DMS79 (cell line): ENCODE data around the gene CAMKK1.

Source experiments
- DNase-seq: peaks from one replicate; lab custom pipeline; 2025; lab: John Stamatoyannopoulos, UW

Gene CAMKK1

GRCh38 chr17:3918372-3919122 lies 25.7 kb upstream of the CAMKK1 start:
- no peak for DNase-seq

- peak; percentile 52 for DNase-seq
These were observed 24.6 kb upstream of the CAMKK1 start for GRCh38 chr17:3917391-3917931.

DNA sequence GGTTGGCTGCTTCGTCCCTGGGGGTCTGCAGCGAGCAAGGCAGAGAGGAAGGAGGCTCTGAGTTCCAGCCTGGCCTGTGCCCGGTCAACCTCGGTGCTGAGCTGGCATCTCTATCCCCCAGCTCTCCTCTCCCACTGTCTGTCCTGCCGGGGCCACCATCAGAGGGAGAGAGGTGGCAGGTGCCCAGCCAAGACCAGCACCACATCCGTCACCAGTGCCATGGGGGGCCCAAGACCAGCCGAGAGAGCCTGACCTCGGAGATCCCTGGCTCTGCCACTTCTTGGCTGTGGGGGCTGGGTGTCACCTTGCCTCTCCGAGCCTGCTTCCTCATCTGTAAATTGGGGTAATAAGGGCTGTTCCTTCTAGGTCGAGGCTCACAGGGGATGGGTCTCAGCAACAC lies 24.0 kb upstream of the CAMKK1 start:
- no peak for DNase-seq

- no peak for DNase-seq
These were observed 23.3 kb upstream of the CAMKK1 start, which contains the start of gene P2RX1 for GRCh38 chr17:3915995-3916696. Gene P2RX1, minus strand, starts transcription at chr17:3916465. Its CDS starts 240 bp downstream, at chr17:3916225.

- no peak for DNase-seq
These were observed 22.7 kb upstream of the CAMKK1 start for GRCh38 chr17:3915581-3915994.

GRCh38 chr17:3914312-3914670 lies 21.4 kb upstream of the CAMKK1 start:
- DNase-seq = no peak

- no peak for DNase-seq
These were observed 20.9 kb upstream of the CAMKK1 start for GRCh38 chr17:3913531-3914311.

DNA sequence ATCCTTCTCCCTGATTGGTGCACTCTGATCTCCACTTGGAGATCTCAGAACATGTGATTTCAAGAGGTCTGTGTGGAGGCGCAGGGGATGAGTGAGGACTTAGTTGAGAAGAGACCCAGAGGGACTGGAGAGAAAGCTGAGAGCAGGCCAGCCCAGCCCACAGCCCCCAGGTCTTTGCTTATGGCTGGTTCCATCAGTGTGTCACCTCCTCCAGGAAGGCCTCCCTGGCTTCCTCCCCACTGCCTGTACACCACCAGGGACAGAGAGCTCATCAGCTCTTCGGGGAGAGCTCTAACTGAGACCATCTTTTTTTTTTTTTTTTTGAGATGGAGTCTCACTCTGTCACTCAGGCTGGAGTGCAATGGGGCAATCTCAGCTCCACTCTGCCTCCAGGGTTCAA lies 20.0 kb upstream of the CAMKK1 start:
- DNase-seq = no peak

DNA sequence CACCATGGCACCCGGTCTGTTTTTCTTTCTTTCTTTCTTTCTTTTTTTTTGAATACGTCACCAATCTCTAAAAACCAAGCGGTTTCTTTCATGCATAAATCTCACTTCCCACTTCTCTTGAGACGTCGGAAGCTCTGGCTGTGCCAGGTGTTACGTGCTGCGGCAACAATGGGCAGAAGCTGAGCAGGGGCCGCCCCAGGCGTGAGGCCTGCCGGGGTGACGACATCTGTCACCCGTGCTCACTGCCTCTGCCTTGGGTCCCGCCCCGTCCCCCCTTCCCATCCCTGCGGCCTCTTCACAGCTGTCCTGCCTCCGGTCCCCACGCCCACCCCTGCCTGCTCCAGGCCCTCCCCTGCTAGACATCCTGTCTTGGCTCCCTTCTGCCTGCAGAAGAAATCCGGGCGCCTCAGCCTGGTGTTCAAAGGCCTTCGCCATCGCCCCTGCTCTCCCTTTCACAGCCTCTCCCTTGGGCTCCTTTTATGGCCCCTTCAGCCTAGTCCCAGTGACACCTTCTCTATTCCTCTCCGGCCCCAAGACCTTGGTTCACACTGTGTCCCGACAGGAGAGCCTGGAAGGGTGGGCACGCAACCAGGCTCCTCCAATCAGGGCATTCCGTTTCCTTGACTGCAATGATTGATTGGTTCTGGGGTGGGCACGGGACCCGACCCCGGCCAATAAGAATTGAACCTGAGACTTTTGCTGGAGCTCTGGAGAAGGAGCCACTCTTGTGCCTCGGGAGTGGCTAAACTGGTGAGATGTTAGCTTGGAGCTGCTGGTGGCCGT lies 18.6 kb upstream of the CAMKK1 start:
- DNase-seq = no peak

- no peak for DNase-seq
These were observed 17.8 kb upstream of the CAMKK1 start for GRCh38 chr17:3910420-3911270.

DNA sequence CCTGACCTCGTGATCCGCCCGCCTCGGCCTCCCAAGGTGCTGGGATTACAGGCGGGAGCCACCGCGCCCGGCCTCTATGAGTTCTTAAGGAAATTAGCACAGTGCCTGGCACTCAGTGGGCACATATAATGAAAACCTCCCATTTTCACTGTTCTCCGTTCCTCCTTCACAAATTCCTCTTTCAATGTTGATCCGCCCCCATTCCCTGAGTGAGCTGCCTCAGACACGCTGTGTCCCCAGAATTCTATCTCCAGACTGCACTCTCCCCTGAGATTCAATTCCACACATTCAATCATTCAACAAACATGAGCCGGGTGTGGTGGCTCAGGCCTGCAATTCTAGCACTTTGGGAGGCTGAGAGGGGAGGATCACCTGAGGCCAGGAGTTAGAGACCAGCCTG lies 16.4 kb upstream of the CAMKK1 start:
- DNase-seq = no peak

DNA sequence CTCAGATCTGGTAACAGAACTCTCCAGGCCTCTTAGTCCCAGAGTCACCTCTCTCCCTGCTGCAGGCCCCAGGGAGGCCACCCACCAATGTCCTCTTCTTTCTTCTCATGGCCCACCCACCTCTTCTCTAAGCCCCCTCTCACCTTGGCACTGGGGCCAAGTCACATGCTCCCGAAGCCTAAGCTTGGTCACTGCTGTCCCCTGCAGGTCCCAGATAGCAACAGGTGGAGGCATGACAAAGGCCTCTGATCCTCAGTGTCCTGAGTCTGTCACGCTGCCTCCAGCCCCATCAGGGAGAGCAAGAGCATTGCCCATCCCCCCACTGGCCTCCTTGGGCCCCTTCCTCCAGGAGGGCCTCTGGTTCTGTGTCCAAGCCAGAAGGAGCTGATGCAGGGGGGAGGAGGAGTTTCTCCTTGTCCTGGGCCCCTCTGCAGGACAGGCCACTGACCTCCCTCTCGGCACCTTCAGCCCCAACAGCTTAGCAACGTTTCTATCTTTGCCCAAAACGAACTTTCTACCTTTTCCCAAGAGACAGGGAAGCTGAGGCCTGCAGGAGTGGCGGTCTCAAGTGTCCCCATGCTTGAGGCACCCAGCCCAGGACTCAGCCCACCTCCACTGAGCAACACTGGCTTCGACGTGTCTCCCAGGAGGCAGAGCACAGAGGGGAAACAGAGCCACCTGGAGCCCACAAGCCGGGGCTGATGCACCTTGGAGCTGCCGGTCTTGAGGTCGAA lies 14.8 kb upstream of the CAMKK1 start:
- no peak for DNase-seq

- DNase-seq = no peak
These were observed 14.0 kb upstream of the CAMKK1 start for GRCh38 chr17:3906881-3907280.

DNA sequence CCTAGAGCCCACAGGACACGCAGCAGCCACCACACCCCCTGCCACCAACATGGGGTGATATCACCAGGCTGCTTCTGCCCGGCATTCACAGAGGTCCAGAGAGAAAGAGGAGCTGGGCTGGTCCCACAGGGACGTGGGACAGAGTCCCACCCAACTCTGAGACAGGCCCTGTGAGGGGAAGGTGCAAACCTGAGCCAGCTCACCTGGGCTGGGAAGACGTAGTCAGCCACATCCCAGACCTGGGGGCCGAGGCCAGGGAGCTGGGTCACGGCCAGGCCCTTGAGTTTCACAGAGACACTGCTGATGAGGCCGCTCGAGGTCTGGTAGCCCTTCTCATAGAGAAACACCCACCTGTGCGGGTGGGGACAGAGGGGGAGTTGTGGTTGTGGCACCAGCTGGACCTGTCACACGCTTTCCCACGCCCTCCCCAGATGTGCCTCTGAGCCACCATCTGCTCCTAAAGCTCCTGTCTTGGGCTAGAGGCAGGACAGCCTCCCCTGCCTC lies 12.2 kb upstream of the CAMKK1 start:
- no peak for DNase-seq

- no peak for DNase-seq
These were observed 11.6 kb upstream of the CAMKK1 start for GRCh38 chr17:3904501-3904900.

DNA sequence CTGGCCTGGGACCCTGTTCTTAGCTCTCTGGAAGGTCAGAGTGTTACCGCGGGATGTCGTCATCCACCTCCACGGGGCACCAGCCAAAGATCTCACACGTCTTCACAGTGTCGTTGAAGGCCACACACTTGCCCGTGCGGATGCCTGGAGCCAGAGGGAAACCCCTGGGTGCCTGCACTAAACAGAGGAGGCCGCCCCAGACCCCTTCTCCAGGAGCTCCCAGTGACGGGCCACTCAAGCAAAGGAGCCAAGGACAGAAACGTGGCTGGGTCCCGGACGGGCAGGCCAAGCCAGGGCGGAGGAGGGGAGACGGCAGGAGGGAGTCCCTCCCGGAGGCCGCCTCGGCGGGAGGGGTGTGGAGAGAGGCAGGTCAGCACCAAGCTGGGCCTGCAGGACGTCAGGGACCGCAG lies 11.0 kb upstream of the CAMKK1 start:
- no peak for DNase-seq

GRCh38 chr17:3903051-3903825 lies 10.4 kb upstream of the CAMKK1 start:
- DNase-seq = no peak

DNA sequence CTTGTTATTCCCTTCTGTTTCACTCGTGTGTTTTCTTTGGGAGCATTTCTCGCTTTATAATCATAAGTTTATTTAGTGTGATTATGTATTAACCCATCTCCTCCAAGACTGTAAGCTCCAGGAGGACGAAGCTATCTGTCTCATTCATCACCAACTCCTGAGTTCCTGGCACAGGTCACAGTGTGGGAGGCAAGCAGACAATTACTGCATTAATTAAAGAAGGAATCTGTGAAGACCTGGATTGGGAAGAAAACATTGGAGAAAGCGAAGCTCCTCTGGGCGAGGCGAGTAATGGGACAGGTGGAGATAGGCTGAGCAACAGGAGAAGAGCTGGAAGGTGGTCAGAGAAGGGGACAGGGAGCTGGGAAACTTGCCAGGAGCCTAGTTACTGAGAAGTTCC lies 7.8 kb upstream of the CAMKK1 start:
- DNase-seq = no peak

- DNase-seq = no peak
These were observed 4.9 kb upstream of the CAMKK1 start for GRCh38 chr17:3897731-3898130.
